HEK293 (cell line): ENCODE data around the gene PPM1L.

Experiments used
- MEIS1 ChIP-seq: sonication (generic); formaldehyde crosslinking; IDR thresholded peaks from 2 replicates; pipeline ENCODE4 v1.8.1; 2022; ENCODE audit warnings: missing genetic modification reagents, mild to moderate bottlenecking, borderline replicate concordance
- REPIN1 ChIP-seq: fragments of 450-650 bp; formaldehyde crosslinking; IDR thresholded peaks from 2 replicates; pipeline ENCODE4 v1.5.1; 2017; ENCODE audit warnings: missing biosample characterization, missing genetic modification characterization, low read depth

- TF ChIP-seq REPIN1 (tag by site-specific recombination) (no peak), MEIS1 (CRISPR knock-in tag) (no peak)
Observed at GRCh38 chr3:161031134-161031533, 275.1 kb downstream of the PPM1L start.
